ENCODE data around the gene NFIB. TPM values are rescaled to one million over a fixed set of nuclear protein-coding genes. Genes with fewer than 3 reads are reported as not detected.

The NFIB gene
- total and polyA plus RNA-seq, 2 experiments from 2014 or later, result 5.3 to 6.0 TPM

- Histone ChIP-seq H3K9me3 (ENCODE audit: low read depth) (no peaks in the 10 kb centered on the region), H3F3A (ENCODE audit: insufficient read depth) (no peaks in the 10 kb centered on the region), H2AFZ (no peak overlapping the region), H3K9ac (no peak overlapping the region), H3K4me1 (ENCODE audit: insufficient read depth) (peaks cover 8% of the 10 kb centered on the region; the same call in 1 of the 2 replicates), H3K27me3 (replicated peaks; ENCODE audit: insufficient read depth) (peaks cover 94% of the 10 kb centered on the region), H4K20me1 (ENCODE audit: insufficient read depth) (no peaks in the 10 kb centered on the region), H3K9me2 (ENCODE audit: insufficient read depth) (no peaks in the 10 kb centered on the region), H3K36me3 (ENCODE audit: low read depth) (no peaks in the 10 kb centered on the region), H3K4me3 (no peak overlapping the region), H3K4me2 (ENCODE audit: unreplicated experiment) (no peak overlapping the region), H3K79me2 (ENCODE audit: insufficient read depth) (no peaks in the 10 kb centered on the region), H3K27ac (no peak overlapping the region)
- in situ Hi-C loops (cut with MboI), result no loop called here
- 21 to 24% methylated on average over 6 of the region's 6 CpGs for WGBS, 2 experiments (ENCODE audit: low coverage in 1 of 2, low lambda C conversion rate in 2 of 2, missing lambda C conversion rate in 2 of 2)
- TF ChIP-seq EZH2phosphoT487 (IDR thresholded peaks at IDR 0.05; ENCODE audit: insufficient read depth, low read depth), result no peak
- TF ChIP-seq EZH2 (IDR thresholded peaks at IDR 0.05; ENCODE audit: insufficient read depth, poor library complexity, severe bottlenecking), result no peak
- no peak for DNase-seq
These were observed 30.1 kb upstream of the NFIB start for GRCh38 chr9:14344053-14344524.

GRCh38 chr9:14343261-14344031, 29.5 kb upstream of the NFIB start:
- H2AFZ ChIP-seq, result no peak overlapping the region
- H3K36me3 ChIP-seq (ENCODE audit: low read depth), result no peaks in the 10 kb centered on the region
- H3K9ac ChIP-seq, result no peak overlapping the region
- H3K9me3 ChIP-seq (ENCODE audit: low read depth), result no peaks in the 10 kb centered on the region
- peaks cover 94% of the 10 kb centered on the region for H3K27me3 ChIP-seq (replicated peaks; ENCODE audit: insufficient read depth)
- in situ Hi-C loops (cut with MboI), result no loop called here
- H3K4me3 ChIP-seq, result no peak overlapping the region
- no peak overlapping the region for H3K4me2 ChIP-seq (ENCODE audit: unreplicated experiment)
- no peak overlapping the region for H3K27ac ChIP-seq
- H3F3A ChIP-seq (ENCODE audit: insufficient read depth), result no peaks in the 10 kb centered on the region
- no peaks in the 10 kb centered on the region for H4K20me1 ChIP-seq (ENCODE audit: insufficient read depth)
- no peak for DNase-seq
- TF ChIP-seq EZH2phosphoT487 (IDR thresholded peaks at IDR 0.05; ENCODE audit: insufficient read depth, low read depth) (no peak), EZH2 (IDR thresholded peaks at IDR 0.05; ENCODE audit: insufficient read depth, poor library complexity, severe bottlenecking) (no peak)
- 30 to 33% methylated on average over 4 to 5 of the region's 5 CpGs for WGBS, 2 experiments (ENCODE audit: low coverage in 1 of 2, low lambda C conversion rate in 2 of 2, missing lambda C conversion rate in 2 of 2)
- no peaks in the 10 kb centered on the region for H3K9me2 ChIP-seq (ENCODE audit: insufficient read depth)
- H3K79me2 ChIP-seq (ENCODE audit: insufficient read depth), result no peaks in the 10 kb centered on the region
- 0 out of 2 replicates have a peak, but pooled peaks cover 7% of the 10 kb centered on the region for H3K4me1 ChIP-seq (ENCODE audit: insufficient read depth)

GRCh38 chr9:14342736-14343135, 28.8 kb upstream of the NFIB start:
- 60 to 67% methylated on average over 3 to 4 of the region's 4 CpGs for WGBS, 2 experiments (ENCODE audit: low coverage in 1 of 2, low lambda C conversion rate in 2 of 2, missing lambda C conversion rate in 2 of 2)
- TF ChIP-seq EZH2 (IDR thresholded peaks at IDR 0.05; ENCODE audit: insufficient read depth, poor library complexity, severe bottlenecking) (no peak), EZH2phosphoT487 (IDR thresholded peaks at IDR 0.05; ENCODE audit: insufficient read depth, low read depth) (no peak)

GRCh38 chr9:14341437-14342122, 27.6 kb upstream of the NFIB start:
- H3K27ac ChIP-seq, result no peak overlapping the region
- H3F3A ChIP-seq (ENCODE audit: insufficient read depth), result no peaks in the 10 kb centered on the region
- H4K20me1 ChIP-seq (ENCODE audit: insufficient read depth), result no peaks in the 10 kb centered on the region
- H3K36me3 ChIP-seq (ENCODE audit: low read depth), result no peaks in the 10 kb centered on the region
- no peaks in the 10 kb centered on the region for H3K79me2 ChIP-seq (ENCODE audit: insufficient read depth)
- no peak overlapping the region for H3K4me3 ChIP-seq
- H3K27me3 ChIP-seq (replicated peaks; ENCODE audit: insufficient read depth), result peaks cover 91% of the 10 kb centered on the region
- no peak for DNase-seq
- no peaks in the 10 kb centered on the region for H3K9me3 ChIP-seq (ENCODE audit: low read depth)
- no peaks in the 10 kb centered on the region for H3K9me2 ChIP-seq (ENCODE audit: insufficient read depth)
- no peak overlapping the region for H3K4me2 ChIP-seq (ENCODE audit: unreplicated experiment)
- no peak overlapping the region for H2AFZ ChIP-seq
- no peak overlapping the region for H3K9ac ChIP-seq
- WGBS, 2 experiments (ENCODE audit: low coverage in 1 of 2, low lambda C conversion rate in 2 of 2, missing lambda C conversion rate in 2 of 2), result 40 to 43% methylated on average over 6 of the region's 6 CpGs
- in situ Hi-C loops (cut with MboI), result no loop called here
- no peaks in the 10 kb centered on the region for H3K4me1 ChIP-seq (ENCODE audit: insufficient read depth)
- TF ChIP-seq EZH2 (IDR thresholded peaks at IDR 0.05; ENCODE audit: insufficient read depth, poor library complexity, severe bottlenecking) (no peak), EZH2phosphoT487 (IDR thresholded peaks at IDR 0.05; ENCODE audit: insufficient read depth, low read depth) (no peak)

More at GRCh38 chr9:14342736-14343135, 28.8 kb upstream of the NFIB start:
- H3F3A ChIP-seq (ENCODE audit: insufficient read depth), result no peaks in the 10 kb centered on the region
- no peaks in the 10 kb centered on the region for H4K20me1 ChIP-seq (ENCODE audit: insufficient read depth)
- H3K9me3 ChIP-seq (ENCODE audit: low read depth), result no peaks in the 10 kb centered on the region
- no peaks in the 10 kb centered on the region for H3K79me2 ChIP-seq (ENCODE audit: insufficient read depth)
- H3K27ac ChIP-seq, result no peak overlapping the region
- H3K9ac ChIP-seq, result no peak overlapping the region
- H3K36me3 ChIP-seq (ENCODE audit: low read depth), result no peaks in the 10 kb centered on the region
- H3K27me3 ChIP-seq (replicated peaks; ENCODE audit: insufficient read depth), result peaks cover 91% of the 10 kb centered on the region
- H3K4me3 ChIP-seq, result no peak overlapping the region
- H2AFZ ChIP-seq, result no peak overlapping the region
- in situ Hi-C loops (cut with MboI), result no loop called here
- no peak overlapping the region for H3K4me2 ChIP-seq (ENCODE audit: unreplicated experiment)
- no peak for DNase-seq
- no peaks in the 10 kb centered on the region for H3K9me2 ChIP-seq (ENCODE audit: insufficient read depth)
- no peaks in the 10 kb centered on the region for H3K4me1 ChIP-seq (ENCODE audit: insufficient read depth)

Measured in GM23248 (cell line).